ENCODE results near the gene CD55. TPM values are rescaled to one million over a fixed set of nuclear protein-coding genes. Genes with fewer than 3 reads are reported as not detected.

CD55 gene
- total RNA-seq, 1 donor from 2014 or later = 106 TPM

GRCh38 chr1:207362962-207363860, 41.7 kb downstream of the CD55 start:
- Histone ChIP-seq H3K27ac (no peak overlapping the region), H3K9me3 (no peaks in the 10 kb centered on the region), H3K27me3 (no peaks in the 10 kb centered on the region), H3K4me1 (no peaks in the 10 kb centered on the region), H3K36me3 (peaks cover 0 to 12% of the 10 kb centered on the region in 2 donors), H3K4me3 (no peak overlapping the region)
- TF ChIP-seq POLR2AphosphoS5 (IDR thresholded peaks at IDR 0.05; ENCODE audit: insufficient read depth in 1 of 2, low read depth in 1 of 2) = no peak
- TF ChIP-seq POLR2A (IDR thresholded peaks at IDR 0.05) = no peak
- TF ChIP-seq CTCF (IDR thresholded peaks at IDR 0.05) = no peak
- DNase-seq (ENCODE audit: extremely low spot score in 2 of 2) = no peak
- intact Hi-C loops (cut with DNase I) = no loop called here

GRCh38 chr1:207363871-207364270, 42.4 kb downstream of the CD55 start:
- H3K4me3 ChIP-seq = no peak overlapping the region
- no peak overlapping the region for H3K27ac ChIP-seq
- H3K4me1 ChIP-seq = no peaks in the 10 kb centered on the region
- DNase-seq (ENCODE audit: extremely low spot score in 2 of 2) = no peak
- no peak for TF ChIP-seq POLR2AphosphoS5 (IDR thresholded peaks at IDR 0.05; ENCODE audit: insufficient read depth in 1 of 2, low read depth in 1 of 2)
- H3K36me3 ChIP-seq = peaks cover 0 to 12% of the 10 kb centered on the region in 2 donors
- intact Hi-C loops (cut with DNase I) = no loop called here
- H3K9me3 ChIP-seq = no peaks in the 10 kb centered on the region
- H3K27me3 ChIP-seq = no peaks in the 10 kb centered on the region

GRCh38 chr1:207364614-207365013, 43.1 kb downstream of the CD55 start:
- no peaks in the 10 kb centered on the region for H3K4me1 ChIP-seq
- no peaks in the 10 kb centered on the region for H3K9me3 ChIP-seq
- peaks cover 0 to 12% of the 10 kb centered on the region in 2 donors for H3K36me3 ChIP-seq
- intact Hi-C loops (cut with DNase I) = no loop called here
- no peak overlapping the region for H3K4me3 ChIP-seq
- no peak for DNase-seq (ENCODE audit: extremely low spot score in 2 of 2)
- H3K27me3 ChIP-seq = no peaks in the 10 kb centered on the region
- TF ChIP-seq POLR2AphosphoS5 (IDR thresholded peaks at IDR 0.05; ENCODE audit: insufficient read depth in 1 of 2, low read depth in 1 of 2) (no peak), CTCF (IDR thresholded peaks at IDR 0.05) (no peak), POLR2A (IDR thresholded peaks at IDR 0.05) (no peak)
- H3K27ac ChIP-seq = no peak overlapping the region

- H3K4me1 ChIP-seq = no peaks in the 10 kb centered on the region
- no peaks in the 10 kb centered on the region for H3K9me3 ChIP-seq
Measured at GRCh38 chr1:207365063-207365462, 43.6 kb downstream of the CD55 start.

GRCh38 chr1:207366022-207366421, 44.5 kb downstream of the CD55 start:
- Histone ChIP-seq H3K27ac (no peak overlapping the region), H3K36me3 (peaks cover 0 to 12% of the 10 kb centered on the region in 2 donors), H3K4me3 (no peak overlapping the region), H3K27me3 (no peaks in the 10 kb centered on the region), H3K9me3 (no peaks in the 10 kb centered on the region), H3K4me1 (no peaks in the 10 kb centered on the region)
- DNase-seq (ENCODE audit: extremely low spot score in 2 of 2) = no peak
- TF ChIP-seq CTCF (IDR thresholded peaks at IDR 0.05) (no peak), POLR2A (IDR thresholded peaks at IDR 0.05) (no peak), POLR2AphosphoS5 (IDR thresholded peaks at IDR 0.05; ENCODE audit: insufficient read depth in 1 of 2, low read depth in 1 of 2) (no peak)
- intact Hi-C loops (cut with DNase I) = no loop called here

More at GRCh38 chr1:207365063-207365462, 43.6 kb downstream of the CD55 start:
- TF ChIP-seq POLR2A (IDR thresholded peaks at IDR 0.05) = no peak
- TF ChIP-seq POLR2AphosphoS5 (IDR thresholded peaks at IDR 0.05; ENCODE audit: insufficient read depth in 1 of 2, low read depth in 1 of 2) = no peak
- TF ChIP-seq CTCF (IDR thresholded peaks at IDR 0.05) = no peak
- Histone ChIP-seq H3K36me3 (peaks cover 0 to 12% of the 10 kb centered on the region in 2 donors), H3K4me3 (no peak overlapping the region), H3K27me3 (no peaks in the 10 kb centered on the region), H3K27ac (no peak overlapping the region)
- no peak for DNase-seq (ENCODE audit: extremely low spot score in 2 of 2)
- intact Hi-C loops (cut with DNase I) = no loop called here

All from vagina (tissue), 2 donors.